Activated CD8-positive, alpha-beta T cell treated with anti-CD3 and anti-CD28 coated beads, Interleukin-2, amount 10 ng/mL, durations not matched to agents 7 days and 5 days (primary cell): ENCODE results near the gene CST9. TPM values are rescaled to one million over a fixed set of nuclear protein-coding genes. Genes with fewer than 3 reads are reported as not detected.
A peak's percentile ranks its signal among the peaks of the same experiment; 100 is the strongest.

Experiments used
- ATAC-seq: fragments of 150-1000 bp; cut with Tn5 transposase; one replicate; pipeline ENCODE4 v1.10.0; 2021; ENCODE audit warnings: moderate library complexity
- CTCF ChIA-PET: fragments of 350-600 bp; sonication (Branson Sonifier 250); formaldehyde crosslinking; loops from one replicate; lab custom pipeline; 2021; ENCODE audit warnings: antibody characterized with exemption; lab: Charles Lee
- POLR2A ChIA-PET: fragments of 350-600 bp; sonication (Branson Sonifier 250); formaldehyde crosslinking; loops from one replicate; lab custom pipeline; 2021; ENCODE audit warnings: antibody characterized with exemption; lab: Charles Lee
- DNase-seq: peaks from one replicate; pipeline ENCODE4 v3.0.0-alpha.2; 2020
- H3K27ac Mint-ChIP-seq: one replicate; pipeline ENCODE4 v1.8.0; 2021; ENCODE audit warnings: mild to moderate bottlenecking, mixed read lengths
- H3K27me3 Mint-ChIP-seq: one replicate; pipeline ENCODE4 v1.8.0; 2021; ENCODE audit warnings: low read depth, mixed read lengths
- H3K36me3 Mint-ChIP-seq: one replicate; pipeline ENCODE4 v1.8.0; 2021; ENCODE audit warnings: low read depth, mixed read lengths
- H3K4me1 Mint-ChIP-seq: one replicate; pipeline ENCODE4 v1.8.0; 2021; ENCODE audit warnings: low read depth, mixed read lengths
- H3K4me3 Mint-ChIP-seq: one replicate; pipeline ENCODE4 v1.8.0; 2021; ENCODE audit warnings: mild to moderate bottlenecking, mixed read lengths
- H3K9me3 Mint-ChIP-seq: one replicate; pipeline ENCODE4 v1.8.0; 2022; ENCODE audit warnings: mixed read lengths; ENCODE audit not compliant: insufficient read depth
- total RNA-seq, 2 experiments: library from RNA; stranded (reverse); gene quantifications; one replicate each; pipeline ENCODE4 v1.2.3, GENCODE V29; 2021

The CST9 gene
- total RNA-seq, 2 experiments from 2014 or later: not detected

- Mint-ChIP-seq H3K27me3 (peaks cover 13% of the 10 kb centered on the region), H3K27ac (no peak overlapping the region), H3K4me3 (no peak overlapping the region), H3K9me3 (no peaks in the 10 kb centered on the region), H3K36me3 (no peaks in the 10 kb centered on the region), H3K4me1 (no peaks in the 10 kb centered on the region)
- CTCF ChIA-PET: interaction anchor here (2.7 kb wide), 1 partner anchor 171 kb away, joined by 8 read pairs; no protein-coding TSS in a partner anchor
- no peak for ATAC-seq
- POLR2A ChIA-PET: no interaction called here
- no peak for DNase-seq
These were observed 6.7 kb upstream of the CST9 start for GRCh38 chr20:23612396-23612795.

- ChIA-PET POLR2A (no interaction called here), CTCF (interaction anchor here (6.3 kb wide), 1 partner anchor 168 kb away, joined by 56 read pairs; the partner anchor contains the start of gene CSTL1)
- Mint-ChIP-seq H3K9me3 (no peaks in the 10 kb centered on the region), H3K4me1 (peaks cover 6% of the 10 kb centered on the region), H3K27ac (no peak overlapping the region), H3K4me3 (no peak overlapping the region), H3K36me3 (no peaks in the 10 kb centered on the region), H3K27me3 (peaks cover 2% of the 10 kb centered on the region)
- no peak for ATAC-seq
- DNase-seq: no peak
These were observed 3.9 kb upstream of the CST9 start for GRCh38 chr20:23609486-23610109.

- Mint-ChIP-seq H3K9me3 (no peaks in the 10 kb centered on the region), H3K27ac (no peak overlapping the region), H3K4me3 (no peak overlapping the region), H3K36me3 (no peaks in the 10 kb centered on the region), H3K4me1 (peaks cover 6% of the 10 kb centered on the region), H3K27me3 (peaks cover 5% of the 10 kb centered on the region)
- ChIA-PET POLR2A (no interaction called here), CTCF (interaction anchor here (6.3 kb wide), 1 partner anchor 167 kb away, joined by 56 read pairs; the partner anchor contains the start of gene CSTL1)
- no peak for DNase-seq
- ATAC-seq: no peak
These were observed 2.6 kb upstream of the CST9 start for GRCh38 chr20:23608251-23608846.

- H3K9me3 Mint-ChIP-seq: no peaks in the 10 kb centered on the region
- H3K27me3 Mint-ChIP-seq: peaks cover 5% of the 10 kb centered on the region
- no peak for ATAC-seq
- H3K36me3 Mint-ChIP-seq: no peaks in the 10 kb centered on the region
- no peak overlapping the region for H3K4me3 Mint-ChIP-seq
- peaks cover 6% of the 10 kb centered on the region for H3K4me1 Mint-ChIP-seq
- H3K27ac Mint-ChIP-seq: no peak overlapping the region
- ChIA-PET POLR2A (no interaction called here), CTCF (interaction anchor here (1.1 to 6.3 kb wide), 7 partner anchors 12 to 257 kb away, joined by 4 to 56 read pairs (median 5); partner anchors contain the start of genes CSTL1 and NXT1)
- no peak for DNase-seq
These were observed 2.0 kb upstream of the CST9 start for GRCh38 chr20:23607497-23608245.

GRCh38 chr20:23606652-23607049 is 934 bp upstream of the CST9 start:
- DNase-seq: peak; percentile 81
- peak; percentile 95 for ATAC-seq
- Mint-ChIP-seq H3K36me3 (no peaks in the 10 kb centered on the region), H3K4me1 (peaks cover 6% of the 10 kb centered on the region), H3K4me3 (no peak overlapping the region), H3K27me3 (peaks cover 5% of the 10 kb centered on the region), H3K9me3 (no peaks in the 10 kb centered on the region), H3K27ac (no peak overlapping the region)
- ChIA-PET CTCF (interaction anchor here (1.0 to 6.3 kb wide), 8 partner anchors 9 to 256 kb away, joined by 3 to 56 read pairs (median 5); partner anchors contain the start of genes CSTL1 and NXT1), POLR2A (no interaction called here)

- no peaks in the 10 kb centered on the region for H3K9me3 Mint-ChIP-seq
These were observed 1.4 kb downstream of the CST9 start for GRCh38 chr20:23604306-23604705.

GRCh38 chr20:23603321-23603720 is 2.4 kb downstream of the CST9 start:
- Mint-ChIP-seq H3K4me3 (no peak overlapping the region), H3K36me3 (no peaks in the 10 kb centered on the region), H3K27me3 (peaks cover 3% of the 10 kb centered on the region), H3K9me3 (no peaks in the 10 kb centered on the region), H3K4me1 (peaks cover 6% of the 10 kb centered on the region), H3K27ac (no peak overlapping the region)
- POLR2A ChIA-PET: no interaction called here
- no peak for DNase-seq
- CTCF ChIA-PET: interaction anchor here (1.4 to 2.7 kb wide), 2 partner anchors 10 to 161 kb away, joined by 3 to 13 read pairs; no protein-coding TSS in a partner anchor
- no peak for ATAC-seq

More at GRCh38 chr20:23604306-23604705, 1.4 kb downstream of the CST9 start:
- Mint-ChIP-seq H3K4me3 (no peak overlapping the region), H3K36me3 (no peaks in the 10 kb centered on the region), H3K27me3 (peaks cover 3% of the 10 kb centered on the region), H3K4me1 (peaks cover 6% of the 10 kb centered on the region), H3K27ac (no peak overlapping the region)
- ChIA-PET POLR2A (no interaction called here), CTCF (interaction anchor here (1.4 to 2.7 kb wide), 2 partner anchors 9 to 162 kb away, joined by 3 to 13 read pairs; no protein-coding TSS in a partner anchor)
- DNase-seq (no peak), ATAC-seq (no peak)

GRCh38 chr20:23602699-23603098 is 3.0 kb downstream of the CST9 start:
- Mint-ChIP-seq H3K4me1 (peaks cover 6% of the 10 kb centered on the region), H3K9me3 (no peaks in the 10 kb centered on the region), H3K36me3 (no peaks in the 10 kb centered on the region), H3K27me3 (peaks cover 3% of the 10 kb centered on the region), H3K4me3 (no peak overlapping the region), H3K27ac (no peak overlapping the region)
- ChIA-PET POLR2A (no interaction called here), CTCF (no interaction called here)
- DNase-seq (no peak), ATAC-seq (no peak)

- Mint-ChIP-seq H3K27ac (no peak overlapping the region), H3K9me3 (no peaks in the 10 kb centered on the region), H3K27me3 (peaks cover 3% of the 10 kb centered on the region), H3K4me3 (no peak overlapping the region), H3K4me1 (peaks cover 6% of the 10 kb centered on the region), H3K36me3 (no peaks in the 10 kb centered on the region)
- ChIA-PET CTCF (interaction anchor here (1.0 kb wide), 1 partner anchor 252 kb away, joined by 3 read pairs; the partner anchor contains the start of gene NXT1), POLR2A (no interaction called here)
- ATAC-seq (no peak), DNase-seq (no peak)
These were observed 3.5 kb downstream of the CST9 start for GRCh38 chr20:23602241-23602640.

GRCh38 chr20:23601715-23602114 is 4.0 kb downstream of the CST9 start:
- Mint-ChIP-seq H3K4me3 (no peak overlapping the region), H3K27me3 (peaks cover 7% of the 10 kb centered on the region), H3K9me3 (no peaks in the 10 kb centered on the region), H3K4me1 (peaks cover 2% of the 10 kb centered on the region), H3K27ac (no peak overlapping the region), H3K36me3 (no peaks in the 10 kb centered on the region)
- ATAC-seq (no peak), DNase-seq (no peak)
- CTCF ChIA-PET: interaction anchor here (1.0 kb wide), 1 partner anchor 252 kb away, joined by 3 read pairs; the partner anchor contains the start of gene NXT1
- POLR2A ChIA-PET: no interaction called here

- H3K36me3 Mint-ChIP-seq: no peaks in the 10 kb centered on the region
- peaks cover 4% of the 10 kb centered on the region for H3K27me3 Mint-ChIP-seq
- no peak for DNase-seq
- POLR2A ChIA-PET: no interaction called here
- CTCF ChIA-PET: interaction anchor here (1.7 kb wide), 1 partner anchor 157 kb away, joined by 5 read pairs; no protein-coding TSS in a partner anchor
- H3K9me3 Mint-ChIP-seq: no peaks in the 10 kb centered on the region
- ATAC-seq: no peak
- no peak overlapping the region for H3K4me3 Mint-ChIP-seq
- no peaks in the 10 kb centered on the region for H3K4me1 Mint-ChIP-seq
- no peak overlapping the region for H3K27ac Mint-ChIP-seq
These were observed 7.2 kb downstream of the CST9 start for GRCh38 chr20:23598481-23598880.
